CD4-positive, alpha-beta T cell (primary cell): ENCODE results near the gene TMEFF2. TPM values are rescaled to one million over a fixed set of nuclear protein-coding genes. Genes with fewer than 3 reads are reported as not detected.

Source experiments
- ATAC-seq: fragments of 200-7000 bp; cut with Tn5 transposase; one replicate; pipeline ENCODE4 v1.10.0; 2022; ENCODE audit warnings: mild to moderate bottlenecking; ENCODE audit not compliant: poor library complexity
- CTCF ChIA-PET: fragments of 350-600 bp; sonication (Branson Sonifier 250); formaldehyde crosslinking; loops from one replicate; lab custom pipeline; 2021; ENCODE audit warnings: antibody characterized with exemption, inconsistent platforms; lab: Charles Lee
- POLR2A ChIA-PET: fragments of 350-600 bp; sonication (Branson Sonifier 250); formaldehyde crosslinking; loops from one replicate; lab custom pipeline; 2021; ENCODE audit warnings: antibody characterized with exemption, inconsistent platforms; lab: Charles Lee
- DNase-seq, 14 experiments: peaks; one replicate each; pipeline ENCODE4 v3.0.0-alpha.2; 2013 to 2020; ENCODE audit warnings: mixed read lengths in 2 of 14
- H3K27ac ChIP-seq, 2 donors: one replicate each; pipeline versions ENCODE4 v1.5.1 to v1.7.0; 2013; ENCODE audit warnings: low read length in 2 of 2, low read depth in 1 of 2, mild to moderate bottlenecking in 1 of 2
- H3K27me3 ChIP-seq, 2 experiments: 1 replicate in 1 of 2; 2 replicates in 1 of 2; pipeline versions ENCODE4 v1.6.1 to v1.7.0; 2013; ENCODE audit warnings: low read length in 2 of 2, control low read depth in 1 of 2, mild to moderate bottlenecking in 1 of 2, moderate library complexity in 1 of 2; ENCODE audit not compliant: insufficient read depth in 2 of 2, control insufficient read depth in 1 of 2
- H3K36me3 ChIP-seq: one replicate; pipeline ENCODE4 v1.6.1; 2013; ENCODE audit warnings: low read length, control low read depth; ENCODE audit not compliant: insufficient read depth
- H3K4me1 ChIP-seq: one replicate; pipeline ENCODE4 v1.6.1; 2013; ENCODE audit warnings: low read length, control low read depth; ENCODE audit not compliant: insufficient read depth
- H3K4me3 ChIP-seq: one replicate; pipeline ENCODE4 v1.5.1; 2013; ENCODE audit warnings: mild to moderate bottlenecking, low read length, moderate library complexity
- H3K9me3 ChIP-seq, 2 experiments: 1 replicate in 1 of 2; 2 replicates in 1 of 2; pipeline versions ENCODE4 v1.6.1 to v1.7.0; 2013; ENCODE audit warnings: low read length in 2 of 2, mild to moderate bottlenecking in 2 of 2, control low read depth in 1 of 2, moderate library complexity in 1 of 2; ENCODE audit not compliant: control insufficient read depth in 1 of 2, insufficient read depth in 1 of 2
- H3K27ac Mint-ChIP-seq: one replicate; pipeline ENCODE4 v1.8.0; 2020; ENCODE audit warnings: mixed read lengths
- H3K27me3 Mint-ChIP-seq: one replicate; pipeline ENCODE4 v1.8.0; 2021; ENCODE audit warnings: mixed read lengths
- H3K36me3 Mint-ChIP-seq: one replicate; pipeline ENCODE4 v1.8.0; 2021; ENCODE audit warnings: low read depth, mixed read lengths
- H3K4me1 Mint-ChIP-seq: one replicate; pipeline ENCODE4 v1.8.0; 2021; ENCODE audit warnings: low read depth, mixed read lengths
- H3K4me3 Mint-ChIP-seq: one replicate; pipeline ENCODE4 v1.8.0; 2020; ENCODE audit warnings: mild to moderate bottlenecking, mixed read lengths
- H3K9me3 Mint-ChIP-seq: one replicate; pipeline ENCODE4 v1.8.0; 2020; ENCODE audit warnings: mixed read lengths
- intact Hi-C, 2 experiments: fragments of 100-400 bp; cut with DNase I in 1 of 2; cut with micrococcal nuclease in 1 of 2; formaldehyde crosslinking; loops; one replicate each; pipeline versions ENCODE4 v1.15.1 to v1.9.0; 2023 to 2025; cut with DNase I, micrococcal nuclease
- total RNA-seq, 174 experiments: library from RNA in 2 of 174; stranded (reverse) in 2 of 174; gene quantifications; one replicate each; pipeline ENCODE4 v1.2.3 and lab custom pipeline; 2021 to 2026
- TF ChIP-seq, protein P1 (sequence below): fragments of 200-600 bp; IDR thresholded peaks from one replicate; pipeline ENCODE4 v1.8.0; 2022; ENCODE audit warnings: antibody characterized with exemption, mild to moderate bottlenecking

TMEFF2 gene
- total RNA-seq, 2 experiments from 2014 or later: not detected

- Histone ChIP-seq H3K36me3 (no peaks in the 10 kb centered on the region), H3K27ac (no peak overlapping the region), H3K9me3 (no peaks in the 10 kb centered on the region), H3K27me3 (no peaks in the 10 kb centered on the region), H3K4me1 (no peaks in the 10 kb centered on the region), H3K4me3 (no peak overlapping the region)
- Mint-ChIP-seq H3K4me1 (no peaks in the 10 kb centered on the region), H3K27ac (no peak overlapping the region), H3K36me3 (no peaks in the 10 kb centered on the region), H3K9me3 (no peaks in the 10 kb centered on the region), H3K27me3 (peaks cover 4% of the 10 kb centered on the region), H3K4me3 (no peak overlapping the region)
- no peak for DNase-seq
- ChIA-PET CTCF (no interaction called here), POLR2A (no interaction called here)
- intact Hi-C loops: no loop called here
- ATAC-seq: no peak
- TF ChIP-seq, protein P1, sequence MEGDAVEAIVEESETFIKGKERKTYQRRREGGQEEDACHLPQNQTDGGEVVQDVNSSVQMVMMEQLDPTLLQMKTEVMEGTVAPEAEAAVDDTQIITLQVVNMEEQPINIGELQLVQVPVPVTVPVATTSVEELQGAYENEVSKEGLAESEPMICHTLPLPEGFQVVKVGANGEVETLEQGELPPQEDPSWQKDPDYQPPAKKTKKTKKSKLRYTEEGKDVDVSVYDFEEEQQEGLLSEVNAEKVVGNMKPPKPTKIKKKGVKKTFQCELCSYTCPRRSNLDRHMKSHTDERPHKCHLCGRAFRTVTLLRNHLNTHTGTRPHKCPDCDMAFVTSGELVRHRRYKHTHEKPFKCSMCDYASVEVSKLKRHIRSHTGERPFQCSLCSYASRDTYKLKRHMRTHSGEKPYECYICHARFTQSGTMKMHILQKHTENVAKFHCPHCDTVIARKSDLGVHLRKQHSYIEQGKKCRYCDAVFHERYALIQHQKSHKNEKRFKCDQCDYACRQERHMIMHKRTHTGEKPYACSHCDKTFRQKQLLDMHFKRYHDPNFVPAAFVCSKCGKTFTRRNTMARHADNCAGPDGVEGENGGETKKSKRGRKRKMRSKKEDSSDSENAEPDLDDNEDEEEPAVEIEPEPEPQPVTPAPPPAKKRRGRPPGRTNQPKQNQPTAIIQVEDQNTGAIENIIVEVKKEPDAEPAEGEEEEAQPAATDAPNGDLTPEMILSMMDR: no peak
Measured at GRCh38 chr2:192010073-192010472, 184.7 kb downstream of the TMEFF2 start.

GRCh38 chr2:192007581-192008228 lies 187.0 kb downstream of the TMEFF2 start:
- no peaks in the 10 kb centered on the region for H3K36me3 ChIP-seq
- no peak overlapping the region for H3K27ac ChIP-seq
- POLR2A ChIA-PET: no interaction called here
- no peaks in the 10 kb centered on the region for H3K9me3 Mint-ChIP-seq
- no peaks in the 10 kb centered on the region for H3K27me3 ChIP-seq
- TF ChIP-seq, protein P1: no peak
- CTCF ChIA-PET: no interaction called here
- H3K27me3 Mint-ChIP-seq: peaks cover 9% of the 10 kb centered on the region
- no peaks in the 10 kb centered on the region for H3K4me1 ChIP-seq
- ATAC-seq (no peak), DNase-seq (no peak)
- no peaks in the 10 kb centered on the region for H3K36me3 Mint-ChIP-seq
- H3K27ac Mint-ChIP-seq: no peak overlapping the region
- H3K4me3 Mint-ChIP-seq: no peak overlapping the region
- no peaks in the 10 kb centered on the region for H3K9me3 ChIP-seq
- intact Hi-C loops: no loop called here
- no peak overlapping the region for H3K4me3 ChIP-seq
- H3K4me1 Mint-ChIP-seq: no peaks in the 10 kb centered on the region

DNA sequence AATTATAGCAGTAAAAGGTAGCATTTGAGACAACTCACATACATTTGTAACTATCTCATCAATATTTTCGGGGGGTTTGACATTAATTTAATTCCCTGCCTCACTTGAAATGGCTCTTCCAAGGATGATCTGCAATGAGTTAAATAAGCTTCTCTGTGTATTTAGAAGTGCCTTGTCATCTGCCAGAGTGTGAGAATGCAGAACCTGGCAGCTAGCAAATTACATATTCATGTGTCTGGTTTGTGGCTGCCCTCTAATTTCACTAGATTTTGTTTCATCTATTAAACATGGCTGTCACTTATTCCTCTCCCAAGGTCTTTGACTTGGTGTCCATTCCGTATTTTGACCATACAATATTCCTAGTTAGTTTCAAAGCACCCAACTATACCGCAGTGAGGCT lies 189.5 kb downstream of the TMEFF2 start:
- Mint-ChIP-seq H3K4me3 (no peak overlapping the region), H3K36me3 (no peaks in the 10 kb centered on the region), H3K27me3 (peaks cover 9% of the 10 kb centered on the region), H3K4me1 (no peaks in the 10 kb centered on the region), H3K9me3 (no peaks in the 10 kb centered on the region), H3K27ac (no peak overlapping the region)
- DNase-seq (no peak), ATAC-seq (no peak)
- Histone ChIP-seq H3K27ac (no peak overlapping the region), H3K36me3 (no peaks in the 10 kb centered on the region), H3K9me3 (no peaks in the 10 kb centered on the region), H3K27me3 (no peaks in the 10 kb centered on the region), H3K4me1 (no peaks in the 10 kb centered on the region), H3K4me3 (no peak overlapping the region)
- ChIA-PET CTCF (no interaction called here), POLR2A (no interaction called here)
- TF ChIP-seq, protein P1: no peak
- intact Hi-C loops: no loop called here
